Inflammatory macrophage treated with lipopolysaccharide for 4 hours (primary cell): ENCODE results near the gene PGC.

Experiments
- DNase-seq: peaks from one replicate; pipeline ENCODE4 v3.0.0-alpha.2; 2020

Gene PGC

DNA sequence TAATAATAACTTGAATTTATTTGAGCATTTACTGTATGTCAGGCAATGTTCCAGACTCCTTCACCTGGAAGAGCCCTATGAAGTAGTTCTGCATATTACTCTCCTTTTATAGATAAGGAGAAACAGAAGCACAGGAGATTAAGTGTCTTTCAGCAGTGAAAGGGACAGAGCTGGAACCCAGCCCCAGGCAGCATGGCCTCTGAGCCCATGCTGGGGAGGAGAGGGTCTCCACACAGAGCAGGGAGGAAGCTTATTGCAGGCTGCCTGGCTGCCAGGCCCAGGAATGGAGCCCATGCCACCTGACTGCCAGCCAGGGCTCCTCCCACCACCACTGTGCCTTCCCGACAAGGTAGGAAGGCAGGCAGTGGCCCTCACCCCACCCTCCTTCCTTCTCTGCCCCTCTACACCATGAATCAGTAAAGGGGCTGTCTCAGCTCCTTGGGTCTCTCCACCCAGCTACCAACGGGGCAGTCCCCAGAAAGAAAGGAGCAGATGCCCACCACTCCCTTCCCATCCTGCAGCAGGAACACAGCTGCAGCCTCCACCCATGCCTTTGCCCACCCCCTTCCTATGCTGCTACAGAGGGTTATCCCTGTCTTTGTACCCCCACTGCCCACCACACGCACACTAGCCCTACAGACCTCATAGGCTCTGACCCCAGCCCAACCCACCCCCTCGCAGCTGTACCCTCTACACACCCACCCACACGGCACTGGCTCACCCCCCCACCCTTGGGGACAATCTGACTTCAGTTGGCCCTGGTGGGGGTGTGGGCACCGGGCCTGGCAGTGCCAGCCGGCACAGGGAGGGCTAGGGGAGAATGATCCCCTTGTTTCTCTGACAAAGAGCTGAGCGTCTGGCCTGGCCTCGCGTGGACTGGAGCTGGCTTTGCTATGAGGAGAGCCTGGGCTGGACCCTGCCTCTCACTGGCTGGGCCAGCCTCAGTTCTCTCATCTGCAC, 53.6 kb downstream of the PGC start:
- no peak for DNase-seq

DNA sequence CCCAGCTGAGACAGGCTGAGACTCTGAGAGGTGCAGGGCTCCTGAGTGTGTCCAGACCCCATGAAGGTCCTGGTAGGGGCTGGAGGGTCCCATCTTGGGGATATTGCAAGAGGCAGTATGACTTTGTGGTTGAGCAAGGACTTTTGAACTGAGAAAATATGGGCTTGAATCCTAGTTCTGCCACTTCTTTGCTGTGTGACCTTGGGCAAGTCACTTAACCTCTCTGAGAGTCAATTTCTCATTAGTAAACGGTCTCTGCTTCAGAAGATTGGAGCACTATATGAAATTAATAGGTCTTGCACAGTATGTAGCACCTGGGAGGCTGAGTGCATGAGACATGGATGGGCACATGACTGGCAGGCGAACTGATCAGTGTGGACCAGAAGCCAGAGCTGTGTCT, 54.5 kb downstream of the PGC start:
- no peak for DNase-seq

DNA sequence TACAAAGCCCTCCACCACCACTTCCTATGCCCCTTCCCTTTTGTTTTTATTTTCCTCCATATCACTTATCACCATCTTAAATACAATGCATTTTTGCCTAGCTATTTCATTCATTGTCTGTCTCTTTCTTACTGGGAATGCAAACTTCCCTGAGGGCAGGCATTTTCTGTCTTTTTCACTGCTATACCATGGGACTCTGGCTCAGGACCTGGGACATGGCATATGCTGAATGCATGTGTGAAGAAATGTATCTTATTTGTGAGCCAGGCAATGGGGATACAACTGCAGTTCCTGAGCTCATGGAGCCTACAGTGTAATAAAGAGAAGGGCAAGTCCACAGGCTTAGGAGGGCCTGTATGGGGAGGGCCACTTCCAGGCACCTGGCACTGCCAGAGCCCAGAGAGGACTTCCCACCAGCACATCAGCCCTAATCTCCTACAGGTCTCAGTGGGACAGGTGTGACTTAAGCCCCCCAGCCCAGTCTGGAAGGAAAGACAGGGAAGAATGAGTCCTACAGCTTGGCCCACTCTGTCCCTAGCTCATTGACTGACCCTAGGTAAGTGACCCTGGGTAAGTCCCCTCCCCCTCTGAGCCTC, 55.0 kb downstream of the PGC start:
- DNase-seq: no peak

DNA sequence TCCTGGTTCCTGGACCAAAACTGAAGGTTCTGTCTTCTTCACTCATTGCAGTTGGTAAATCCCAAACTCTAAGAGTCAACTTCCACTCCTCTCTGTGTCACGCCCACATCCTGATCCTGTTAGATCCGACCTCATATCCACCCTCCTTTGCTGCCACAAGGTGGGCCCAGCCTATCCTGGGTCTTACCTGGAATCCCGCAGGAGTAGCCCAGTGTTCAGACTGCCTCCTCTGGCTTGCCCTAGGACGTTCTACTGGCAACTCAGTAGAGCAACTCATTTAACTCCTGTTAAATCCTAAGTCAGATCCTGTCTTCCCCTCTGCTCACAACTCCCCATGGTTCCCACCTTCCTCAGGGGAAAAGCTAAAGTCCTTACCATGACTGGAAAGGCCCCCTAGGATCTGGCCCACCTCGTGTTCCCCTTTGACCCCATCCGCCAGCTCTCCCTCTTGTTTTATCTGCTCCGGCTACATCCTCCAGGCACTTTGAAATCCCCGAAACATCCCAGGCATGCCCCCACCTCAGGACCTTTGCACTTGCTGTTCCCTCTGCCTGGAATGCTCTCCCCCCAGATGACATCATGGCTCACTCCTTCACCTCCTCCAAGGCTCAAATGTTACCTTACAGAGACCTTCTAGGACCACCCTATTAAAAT, 55.6 kb downstream of the PGC start:
- DNase-seq: no peak

DNA sequence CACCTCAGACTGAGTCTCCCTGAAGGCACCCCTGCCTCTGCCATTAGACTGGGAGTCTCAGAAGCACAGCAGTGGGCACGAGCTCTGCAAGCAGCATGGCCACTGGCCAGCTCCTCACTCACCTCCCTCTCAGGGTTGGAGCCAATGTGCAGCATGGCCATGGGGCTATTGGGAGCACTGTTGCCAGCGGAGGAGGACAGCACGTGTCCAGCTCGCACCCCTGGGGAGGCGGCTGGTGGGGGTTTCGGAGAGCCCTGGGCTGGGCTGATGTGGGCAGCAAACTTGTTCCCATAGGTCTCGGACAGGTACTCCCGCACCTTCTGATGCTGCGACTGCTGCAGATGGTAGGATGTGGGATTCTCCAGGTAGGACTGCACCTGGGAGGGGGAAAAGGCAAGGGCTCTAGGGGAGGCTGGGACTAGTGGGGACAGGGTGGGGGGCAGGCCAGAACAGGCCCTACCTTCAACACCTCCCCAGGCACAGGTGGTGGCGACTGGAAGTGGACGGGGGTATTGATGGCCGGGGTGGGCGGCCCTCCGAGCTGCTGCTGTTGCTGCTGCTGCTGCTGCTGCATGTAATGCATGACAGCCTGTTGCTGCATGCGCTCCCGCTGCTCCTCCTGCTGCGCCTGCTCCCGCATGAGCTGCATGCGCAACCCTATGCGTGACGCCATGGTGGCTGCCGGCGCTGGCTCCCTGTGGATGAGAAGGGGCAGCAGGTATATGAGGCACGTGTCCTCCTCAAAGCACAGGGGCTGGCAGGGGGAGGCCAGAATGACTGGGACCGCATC, 56.5 kb downstream of the PGC start:
- no peak for DNase-seq

DNA sequence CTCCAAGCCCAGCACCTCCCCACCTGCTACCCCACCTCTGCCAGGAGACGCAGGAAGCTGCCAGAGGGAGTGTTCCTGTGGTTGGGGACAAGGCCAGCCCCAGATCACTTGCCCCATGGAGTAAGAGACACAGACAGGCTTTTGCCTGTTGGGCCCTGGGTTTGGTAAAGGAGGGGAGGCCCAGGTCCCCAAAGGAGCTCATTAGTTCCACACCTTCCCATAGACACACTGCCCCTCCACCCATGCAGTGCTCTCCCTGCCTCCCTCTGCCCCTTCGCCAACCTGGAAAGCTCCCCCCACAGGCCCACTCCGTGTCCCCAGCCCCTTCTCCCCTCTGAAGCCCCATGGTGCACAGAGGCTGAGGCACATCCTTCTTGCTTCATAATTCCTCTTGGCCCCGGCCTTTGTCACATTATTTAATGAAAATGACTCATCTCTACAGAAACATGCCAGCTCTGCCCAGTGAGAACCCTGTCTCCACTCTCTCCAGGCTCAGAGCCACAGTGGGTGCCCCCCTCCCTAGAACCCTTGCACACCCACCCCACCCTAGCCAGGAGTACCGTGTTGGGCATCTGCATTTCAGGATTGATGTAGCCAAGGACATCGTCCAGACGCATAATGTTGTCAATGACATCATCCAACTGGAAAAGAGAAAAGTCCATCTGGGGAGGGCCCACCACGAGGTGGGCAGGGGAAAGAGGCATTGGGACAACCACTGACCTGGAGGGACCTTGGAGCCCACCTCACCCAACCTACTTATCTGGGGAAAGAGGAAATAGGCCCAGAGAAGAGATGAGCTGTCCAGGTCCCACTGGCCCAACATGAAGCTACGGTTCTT, 57.8 kb downstream of the PGC start:
- no peak for DNase-seq

DNA sequence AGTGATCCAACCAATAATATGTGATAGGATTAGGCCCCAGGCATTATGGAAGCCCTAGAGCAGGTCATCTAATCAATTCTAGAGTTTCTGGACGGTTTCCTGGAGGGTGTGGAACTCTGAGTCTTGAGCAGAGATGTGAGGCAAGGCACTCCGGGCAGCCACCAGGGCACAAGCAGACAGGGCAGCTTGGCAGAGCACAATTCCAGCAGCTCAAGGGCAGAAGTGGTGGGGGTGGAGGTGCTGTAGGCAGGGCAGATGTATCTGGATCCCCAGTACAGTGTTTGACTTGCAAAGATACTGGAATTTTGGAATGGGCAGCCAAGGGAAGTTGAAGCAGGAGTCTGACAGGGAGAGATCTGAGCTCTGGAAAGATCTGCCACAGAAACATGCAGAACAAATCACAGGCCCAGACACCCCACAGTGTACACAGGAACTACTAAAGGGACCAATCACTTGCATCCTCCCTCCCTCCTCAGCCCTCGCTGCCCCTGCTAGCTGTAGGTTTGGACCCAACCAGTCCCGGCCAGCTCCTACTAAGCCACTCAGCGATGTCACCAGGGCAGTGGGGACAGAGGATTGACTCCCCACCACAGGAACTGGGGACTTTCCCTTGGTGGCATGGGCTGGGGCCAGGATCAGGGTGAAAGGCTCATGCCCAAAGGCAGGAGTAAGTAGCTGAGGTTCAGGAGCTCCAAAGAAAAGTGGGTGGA, 58.8 kb downstream of the PGC start:
- no peak for DNase-seq

DNA sequence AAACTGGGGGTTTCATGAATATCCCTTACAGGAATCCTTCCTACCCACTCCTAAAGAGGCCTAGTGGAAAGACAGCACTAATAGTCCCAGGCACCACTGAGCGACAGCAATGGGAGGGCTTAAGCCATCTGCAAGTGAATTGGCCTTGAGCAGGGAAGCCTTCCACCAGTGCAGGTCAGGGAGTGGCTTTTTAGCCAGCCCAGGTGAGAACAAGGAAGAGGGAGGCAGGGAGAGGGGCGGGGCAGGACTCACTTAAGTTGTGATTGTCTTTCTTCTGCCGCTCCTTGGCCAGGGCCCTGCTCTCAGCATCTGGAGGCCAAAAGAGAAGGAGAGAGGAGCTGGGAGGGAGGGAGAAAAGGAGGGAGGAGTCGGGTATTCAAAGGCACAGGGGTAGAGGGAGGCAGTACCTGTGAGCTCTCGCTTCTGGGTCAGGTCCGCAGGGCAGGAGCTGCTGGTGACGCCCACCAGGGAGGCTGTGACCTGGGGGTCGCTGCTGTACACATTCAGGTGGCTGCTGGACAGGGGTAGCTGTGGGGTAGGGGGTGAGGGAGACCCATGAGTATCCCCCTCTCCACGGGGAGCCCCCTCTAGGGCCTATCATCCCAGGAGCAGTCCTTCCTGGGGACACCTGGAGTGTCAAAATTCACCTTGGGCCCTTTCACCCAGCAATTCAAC, 59.6 kb downstream of the PGC start:
- no peak for DNase-seq
